Measurements from ENCODE around the gene NDUFA13. TPM values are rescaled to one million over a fixed set of nuclear protein-coding genes. Genes with fewer than 3 reads are reported as not detected.

The NDUFA13 gene
- total RNA-seq, result 10 to 100 TPM; 26.6 to 83.0 (median 36.0) TPM

DNA sequence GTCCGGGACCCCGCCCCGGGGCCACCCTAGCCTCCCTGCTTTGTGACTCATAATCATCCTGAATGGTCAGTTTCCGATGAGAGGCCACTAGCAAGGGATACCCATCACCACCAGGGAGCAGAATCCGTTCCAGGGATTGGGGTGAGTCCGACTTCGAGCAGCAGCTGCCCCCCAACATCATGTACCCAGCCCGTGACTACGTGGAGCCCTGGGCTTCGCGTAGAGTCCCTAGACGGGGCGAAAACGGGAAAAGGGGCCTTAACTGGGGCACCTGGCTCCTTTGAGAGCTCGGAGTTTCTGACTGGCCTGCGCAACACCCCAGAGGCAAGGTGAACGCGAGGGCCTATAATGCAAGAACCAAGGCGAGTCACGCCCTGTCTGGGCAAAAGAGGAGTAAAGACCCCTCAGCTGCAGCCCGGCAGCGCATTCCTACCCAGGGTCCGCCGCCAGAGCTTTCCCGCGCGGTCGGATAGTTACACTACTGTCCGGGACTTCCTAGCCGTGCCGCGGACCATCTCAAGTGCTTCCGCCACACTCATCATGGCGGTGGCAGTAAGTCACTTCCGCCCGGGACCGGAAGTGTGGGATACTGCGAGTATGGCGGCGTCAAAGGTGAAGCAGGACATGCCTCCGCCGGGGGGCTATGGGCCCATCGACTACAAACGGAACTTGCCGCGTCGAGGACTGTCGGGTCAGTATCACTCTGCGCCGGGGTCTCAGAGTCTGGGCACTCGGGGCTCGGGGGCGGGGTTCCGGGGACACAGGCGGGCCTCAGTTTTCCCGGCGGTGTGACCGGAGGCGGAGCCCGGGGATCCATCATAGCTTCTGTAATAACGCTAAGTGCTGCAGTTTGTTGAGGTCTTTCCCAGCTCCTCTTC lies at the start of gene NDUFA13:
TSS of gene NDUFA13 (plus strand) at position 584 of the 878 bp plus-strand sequence. CDS start at position 598, 14 bp downstream.
- TF ChIP-seq, protein P1, sequence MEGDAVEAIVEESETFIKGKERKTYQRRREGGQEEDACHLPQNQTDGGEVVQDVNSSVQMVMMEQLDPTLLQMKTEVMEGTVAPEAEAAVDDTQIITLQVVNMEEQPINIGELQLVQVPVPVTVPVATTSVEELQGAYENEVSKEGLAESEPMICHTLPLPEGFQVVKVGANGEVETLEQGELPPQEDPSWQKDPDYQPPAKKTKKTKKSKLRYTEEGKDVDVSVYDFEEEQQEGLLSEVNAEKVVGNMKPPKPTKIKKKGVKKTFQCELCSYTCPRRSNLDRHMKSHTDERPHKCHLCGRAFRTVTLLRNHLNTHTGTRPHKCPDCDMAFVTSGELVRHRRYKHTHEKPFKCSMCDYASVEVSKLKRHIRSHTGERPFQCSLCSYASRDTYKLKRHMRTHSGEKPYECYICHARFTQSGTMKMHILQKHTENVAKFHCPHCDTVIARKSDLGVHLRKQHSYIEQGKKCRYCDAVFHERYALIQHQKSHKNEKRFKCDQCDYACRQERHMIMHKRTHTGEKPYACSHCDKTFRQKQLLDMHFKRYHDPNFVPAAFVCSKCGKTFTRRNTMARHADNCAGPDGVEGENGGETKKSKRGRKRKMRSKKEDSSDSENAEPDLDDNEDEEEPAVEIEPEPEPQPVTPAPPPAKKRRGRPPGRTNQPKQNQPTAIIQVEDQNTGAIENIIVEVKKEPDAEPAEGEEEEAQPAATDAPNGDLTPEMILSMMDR (IDR thresholded peaks at IDR 0.05; ENCODE audit: low read depth), result no peak

DNA sequence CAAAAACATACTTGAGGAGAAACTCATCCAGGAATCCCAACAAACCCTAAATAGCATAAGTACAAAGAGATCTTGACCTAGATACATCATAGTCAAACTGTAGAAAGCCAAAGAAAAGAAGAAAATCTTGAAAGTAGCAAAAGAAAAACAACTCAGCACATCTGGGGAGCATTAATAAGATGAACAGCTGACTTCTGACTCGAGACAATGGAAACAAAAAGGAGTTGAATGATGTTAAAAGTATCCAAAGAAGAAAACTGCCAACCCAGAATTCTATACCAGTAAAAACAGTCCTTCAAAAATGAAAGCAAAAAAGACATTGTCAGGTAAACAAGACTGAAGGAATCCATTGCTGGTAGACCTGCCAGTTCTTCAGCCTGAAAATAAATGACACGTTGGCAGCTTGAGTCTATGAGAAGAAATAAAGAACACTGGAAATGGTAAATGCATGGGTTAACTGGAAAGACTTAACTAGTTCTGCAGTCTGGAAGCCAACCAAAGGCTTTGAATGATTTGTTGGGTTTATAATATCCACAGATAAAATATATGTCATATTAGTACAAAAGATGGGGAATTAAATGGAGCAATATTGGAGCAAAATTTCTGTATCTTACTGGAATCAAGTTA lies 47.5 kb upstream of the NDUFA13 start:
- TF ChIP-seq, protein P1 (IDR thresholded peaks at IDR 0.05; ENCODE audit: low read depth), result no peak

GRCh38 chr19:19470579-19470978 lies 45.4 kb upstream of the NDUFA13 start:
- TF ChIP-seq, protein P1 (IDR thresholded peaks at IDR 0.05; ENCODE audit: low read depth), result no peak

GRCh38 chr19:19471682-19472081 lies 44.3 kb upstream of the NDUFA13 start:
- TF ChIP-seq, protein P1 (IDR thresholded peaks at IDR 0.05; ENCODE audit: low read depth), result no peak

GRCh38 chr19:19475015-19475765 lies 40.8 kb upstream of the NDUFA13 start:
- TF ChIP-seq, protein P1 (IDR thresholded peaks at IDR 0.05; ENCODE audit: low read depth), result no peak

DNA sequence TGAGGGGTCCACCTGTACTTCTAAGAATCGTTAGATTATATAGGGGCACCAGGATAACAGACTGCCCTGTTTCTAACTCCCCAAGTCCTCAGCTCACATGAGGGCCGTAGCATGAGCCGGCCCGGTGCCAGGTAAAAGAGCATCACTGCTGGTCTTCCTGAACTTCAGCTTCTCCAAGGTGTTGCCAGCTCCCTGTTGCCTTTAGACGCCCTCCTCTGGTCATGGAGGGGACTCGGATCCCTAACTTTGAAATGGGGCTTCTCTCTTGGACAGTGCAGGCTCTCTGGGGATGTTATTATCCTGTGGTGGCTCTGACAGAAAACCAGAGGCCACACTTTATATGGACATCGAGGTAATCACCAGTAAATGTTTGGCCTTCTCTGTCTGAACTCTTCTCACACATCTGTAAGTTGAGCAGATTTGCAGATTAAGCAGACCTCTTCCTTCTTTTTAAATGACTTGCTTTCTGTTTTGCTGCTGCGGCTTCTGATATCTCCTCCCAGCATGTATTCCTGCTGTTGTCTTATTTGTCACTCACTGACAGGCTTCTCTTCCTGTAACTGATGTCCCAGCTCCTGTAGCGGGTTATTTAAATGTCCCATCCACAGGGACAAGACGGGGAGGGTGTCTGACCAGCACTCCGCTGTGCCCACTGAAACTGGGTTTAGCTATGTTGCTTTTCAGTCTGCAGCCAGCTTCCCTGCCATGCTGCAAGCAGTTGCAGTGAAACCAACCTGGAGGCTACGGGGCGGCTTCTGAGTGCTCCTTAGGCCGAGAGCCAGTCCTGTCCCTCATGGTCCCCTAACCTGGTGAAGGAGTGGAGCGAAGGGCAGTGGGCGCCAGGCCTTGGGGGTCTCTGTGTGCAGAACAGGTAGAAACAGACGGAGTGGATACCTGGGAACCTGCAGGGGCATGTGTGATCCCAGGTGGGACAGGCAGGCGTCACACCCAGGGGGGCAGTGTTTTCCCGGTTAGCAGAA lies 39.9 kb upstream of the NDUFA13 start:
- TF ChIP-seq, protein P1 (IDR thresholded peaks at IDR 0.05; ENCODE audit: low read depth), result no peak
